Measurements from ENCODE around the gene TOMM40.

The TOMM40 gene

DNA sequence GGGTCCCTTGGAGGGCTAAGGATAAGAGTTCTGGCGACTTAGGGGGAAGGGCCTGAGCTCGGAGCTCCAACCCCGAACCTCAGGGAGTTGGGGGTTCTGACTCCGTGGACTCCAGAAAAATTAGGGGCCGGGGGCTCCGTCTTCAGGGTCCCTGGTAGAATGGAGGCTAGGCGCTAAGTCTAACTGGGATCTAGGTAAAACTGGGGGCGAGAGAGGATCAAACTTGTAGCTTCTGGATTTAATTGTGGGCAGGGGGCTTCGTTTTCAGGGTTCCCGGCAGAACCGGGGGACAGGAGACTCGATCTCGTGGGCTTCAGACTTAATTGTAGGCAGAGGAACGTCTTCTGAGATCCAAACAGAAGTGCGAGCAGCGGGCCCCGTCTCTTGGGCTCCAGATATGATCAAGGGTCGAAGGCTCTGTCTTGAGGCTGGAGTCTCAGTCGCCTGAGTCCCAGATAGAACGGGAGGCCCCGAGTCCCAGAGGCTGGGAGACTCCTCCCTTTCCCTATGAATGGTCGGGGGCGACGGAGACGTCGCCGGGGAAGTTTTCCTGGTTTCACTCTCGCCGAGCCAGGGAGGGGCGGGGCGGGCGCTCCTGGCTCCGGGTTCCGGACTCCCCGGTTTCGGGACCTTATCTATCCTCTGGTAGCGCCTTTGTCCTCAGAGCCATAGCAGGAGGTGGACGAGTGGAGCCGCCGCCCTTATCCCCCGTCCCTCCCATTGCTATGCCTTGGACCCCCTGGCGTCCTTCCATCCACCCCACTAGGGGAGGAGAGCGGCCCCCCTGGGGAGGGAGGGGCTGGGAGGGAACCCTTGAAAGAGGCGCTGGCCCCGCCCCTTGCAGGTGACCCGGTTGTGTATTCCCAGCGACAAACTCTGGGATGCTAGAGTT lies 43.7 kb upstream of the TOMM40 start:
- ChIA-PET CTCF (no interaction called here), POLR2A (interaction anchor here (1.2 to 2.8 kb wide), 3 partner anchors 43 to 170 kb away, joined by 3 to 19 read pairs (median 6); partner anchors contain the start of gene TOMM40)
- TF ChIP-seq FOXA1 (IDR thresholded peaks at IDR 0.05) (no peak), NFRKB (IDR thresholded peaks at IDR 0.05) (no peak), CTBP1 (IDR thresholded peaks at IDR 0.05; ENCODE audit: borderline replicate concordance) (no peak), ZNF384 (IDR thresholded peaks at IDR 0.05) (no peak), SUZ12 (IDR thresholded peaks at IDR 0.05) (no peak), ARNT (IDR thresholded peaks at IDR 0.05) (no peak), FOXK2 (IDR thresholded peaks at IDR 0.05) (no peak), LEF1 (IDR thresholded peaks at IDR 0.05; ENCODE audit: borderline replicate concordance) (no peak), FOXM1 (IDR thresholded peaks at IDR 0.05; ENCODE audit: borderline replicate concordance) (no peak), BHLHE40 (IDR thresholded peaks at IDR 0.05; ENCODE audit: borderline replicate concordance) (no peak), TARDBP (IDR thresholded peaks at IDR 0.05) (no peak), L3MBTL2 (conservative IDR thresholded peaks at IDR 0.05) (no peak)

DNA sequence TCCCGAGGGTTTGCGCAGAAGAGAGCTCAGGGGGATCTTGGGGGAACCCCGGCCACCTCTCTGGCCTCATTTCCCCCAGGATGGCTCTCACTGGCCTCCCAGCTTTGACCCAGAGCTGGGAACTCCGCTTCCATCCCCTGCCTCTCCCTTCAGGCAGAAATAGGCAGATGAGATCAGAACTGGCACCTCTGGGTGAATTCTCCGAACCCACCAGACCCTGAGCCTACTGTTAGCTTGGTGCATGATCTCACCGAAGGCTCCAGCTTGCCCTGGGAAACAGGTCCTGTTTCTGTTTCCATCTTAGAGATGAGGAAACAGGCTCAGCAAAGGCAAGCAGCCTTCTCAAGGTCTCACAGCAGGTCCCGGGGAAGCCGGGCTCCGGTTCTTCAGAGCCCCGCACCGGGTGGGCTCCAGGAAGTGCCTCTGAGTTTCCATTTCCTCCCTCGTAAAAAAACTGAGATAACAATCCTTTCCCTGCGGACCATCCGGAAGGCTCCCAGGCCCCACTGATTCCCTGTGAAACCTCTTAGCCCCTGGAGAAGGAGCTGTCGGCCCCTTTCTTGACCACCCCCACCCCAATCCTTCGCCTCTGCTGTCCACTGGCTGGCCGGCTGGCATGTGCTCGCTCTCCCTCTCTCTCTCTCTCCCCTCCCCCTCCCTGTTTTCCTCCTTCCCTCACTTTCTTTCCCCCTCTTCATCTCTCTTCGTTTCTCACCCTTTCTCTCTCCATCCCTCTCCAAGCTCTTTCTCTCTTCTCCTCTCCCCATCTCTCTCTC lies 42.8 kb upstream of the TOMM40 start:
- TF ChIP-seq L3MBTL2 (conservative IDR thresholded peaks at IDR 0.05) (peak; percentile 66; the same call in 1 of the 2 replicates), TARDBP (IDR thresholded peaks at IDR 0.05) (no peak)
- peak; percentile 35 for DNase-seq (ENCODE audit: extremely low spot score)
- ChIA-PET POLR2A (interaction anchor here (0.9 to 2.8 kb wide), 4 partner anchors 9 to 171 kb away, joined by 3 to 19 read pairs (median 4); partner anchors contain the start of gene TOMM40), CTCF (interaction anchor here (0.6 to 0.7 kb wide), 3 partner anchors 8 to 287 kb away, joined by 4 read pairs; no protein-coding TSS in a partner anchor)

More for the DNA sequence above, 43.7 kb upstream of the TOMM40 start:
- DNase-seq (ENCODE audit: extremely low spot score) = no peak

DNA sequence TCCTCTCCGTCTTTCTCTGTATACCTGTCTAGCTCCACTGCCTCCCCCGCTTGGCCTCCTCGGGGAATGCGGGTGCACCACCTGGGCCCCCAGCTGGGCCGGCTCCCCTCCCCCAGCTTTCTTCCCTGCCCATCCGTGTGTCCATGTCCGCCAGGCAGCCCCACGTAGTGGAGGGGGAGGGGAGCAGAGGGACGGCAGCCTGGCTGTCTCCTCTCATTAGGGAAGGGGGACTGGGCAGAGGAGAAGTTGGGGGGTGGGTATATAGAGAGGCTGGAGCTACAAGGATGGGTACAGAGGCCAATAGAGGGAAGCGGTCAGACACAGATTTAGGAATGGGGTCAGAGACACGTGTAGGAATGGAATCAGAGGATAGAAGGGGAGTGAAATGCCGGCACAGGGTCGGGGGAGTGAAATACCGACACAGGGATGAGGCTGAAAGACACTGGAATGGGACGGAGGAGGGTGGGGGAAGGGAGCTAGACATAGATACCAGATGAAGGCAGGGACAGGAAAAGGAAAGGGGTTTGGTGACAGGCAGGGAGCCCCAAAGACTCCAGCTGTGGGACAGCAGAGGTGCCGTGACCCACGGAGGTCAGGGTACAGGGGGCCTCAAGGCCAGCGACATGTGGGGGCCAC lies 42.1 kb upstream of the TOMM40 start:
- ChIA-PET POLR2A (interaction anchor here (0.8 to 2.8 kb wide), 5 partner anchors 9 to 172 kb away, joined by 3 to 19 read pairs (median 3); partner anchors contain the start of gene TOMM40), CTCF (interaction anchor here (0.6 to 0.9 kb wide), 5 partner anchors 9 to 287 kb away, joined by 3 to 4 read pairs (median 4); no protein-coding TSS in a partner anchor)
- no peak for DNase-seq (ENCODE audit: extremely low spot score)
- TF ChIP-seq BHLHE40 (IDR thresholded peaks at IDR 0.05; ENCODE audit: borderline replicate concordance) (no peak), FOXA1 (IDR thresholded peaks at IDR 0.05) (no peak), CTBP1 (IDR thresholded peaks at IDR 0.05; ENCODE audit: borderline replicate concordance) (no peak), FOXM1 (IDR thresholded peaks at IDR 0.05; ENCODE audit: borderline replicate concordance) (no peak), SUZ12 (IDR thresholded peaks at IDR 0.05) (no peak), L3MBTL2 (conservative IDR thresholded peaks at IDR 0.05) (no peak), LEF1 (IDR thresholded peaks at IDR 0.05; ENCODE audit: borderline replicate concordance) (no peak), NFRKB (IDR thresholded peaks at IDR 0.05) (no peak), HDGF (IDR thresholded peaks at IDR 0.05; ENCODE audit: borderline replicate concordance) (no peak), SP1 (IDR thresholded peaks at IDR 0.05) (no peak), ARNT (IDR thresholded peaks at IDR 0.05) (no peak), ELF4 (IDR thresholded peaks at IDR 0.05) (no peak), ZNF384 (IDR thresholded peaks at IDR 0.05) (no peak), FOXK2 (IDR thresholded peaks at IDR 0.05) (no peak), TARDBP (IDR thresholded peaks at IDR 0.05) (no peak)
- TF ChIP-seq, protein P1, sequence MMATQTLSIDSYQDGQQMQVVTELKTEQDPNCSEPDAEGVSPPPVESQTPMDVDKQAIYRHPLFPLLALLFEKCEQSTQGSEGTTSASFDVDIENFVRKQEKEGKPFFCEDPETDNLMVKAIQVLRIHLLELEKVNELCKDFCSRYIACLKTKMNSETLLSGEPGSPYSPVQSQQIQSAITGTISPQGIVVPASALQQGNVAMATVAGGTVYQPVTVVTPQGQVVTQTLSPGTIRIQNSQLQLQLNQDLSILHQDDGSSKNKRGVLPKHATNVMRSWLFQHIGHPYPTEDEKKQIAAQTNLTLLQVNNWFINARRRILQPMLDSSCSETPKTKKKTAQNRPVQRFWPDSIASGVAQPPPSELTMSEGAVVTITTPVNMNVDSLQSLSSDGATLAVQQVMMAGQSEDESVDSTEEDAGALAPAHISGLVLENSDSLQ (IDR thresholded peaks at IDR 0.05) = no peak

DNA sequence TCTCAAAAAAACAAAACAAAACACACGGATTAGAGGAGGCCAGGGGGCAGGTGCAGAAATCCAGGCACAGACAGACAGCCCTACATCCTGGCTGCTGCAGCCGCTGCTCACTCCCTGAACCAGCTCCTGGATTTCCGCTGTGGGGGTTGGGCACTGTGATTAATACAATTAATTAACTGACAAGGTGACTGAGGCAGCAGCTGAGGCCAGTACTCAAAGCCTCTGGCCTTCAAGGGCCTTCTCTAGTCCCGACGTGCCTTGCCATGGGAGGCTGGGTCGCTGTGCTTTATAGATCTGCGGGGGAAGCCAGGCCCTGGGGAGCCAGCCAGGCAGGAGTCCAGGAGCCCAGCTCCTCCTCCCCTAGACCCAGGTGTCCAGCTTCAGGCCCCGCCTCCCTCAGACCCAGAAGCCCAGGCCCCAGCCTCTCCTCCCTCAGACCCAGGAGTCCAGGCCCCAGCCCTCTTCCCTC lies 40.4 kb upstream of the TOMM40 start:
- no peak for DNase-seq (ENCODE audit: extremely low spot score)
- POLR2A ChIA-PET = no interaction called here
- no peak for TF ChIP-seq CTBP1 (IDR thresholded peaks at IDR 0.05; ENCODE audit: borderline replicate concordance)
- no peak for TF ChIP-seq BHLHE40 (IDR thresholded peaks at IDR 0.05; ENCODE audit: borderline replicate concordance)
- no peak for TF ChIP-seq FOXK2 (IDR thresholded peaks at IDR 0.05)
- TF ChIP-seq NFRKB (IDR thresholded peaks at IDR 0.05) = no peak
- TF ChIP-seq, protein P1 (IDR thresholded peaks at IDR 0.05) = no peak
- no peak for TF ChIP-seq FOXM1 (IDR thresholded peaks at IDR 0.05; ENCODE audit: borderline replicate concordance)
- TF ChIP-seq TARDBP (IDR thresholded peaks at IDR 0.05) = no peak
- no peak for TF ChIP-seq LEF1 (IDR thresholded peaks at IDR 0.05; ENCODE audit: borderline replicate concordance)
- CTCF ChIA-PET = no interaction called here

DNA sequence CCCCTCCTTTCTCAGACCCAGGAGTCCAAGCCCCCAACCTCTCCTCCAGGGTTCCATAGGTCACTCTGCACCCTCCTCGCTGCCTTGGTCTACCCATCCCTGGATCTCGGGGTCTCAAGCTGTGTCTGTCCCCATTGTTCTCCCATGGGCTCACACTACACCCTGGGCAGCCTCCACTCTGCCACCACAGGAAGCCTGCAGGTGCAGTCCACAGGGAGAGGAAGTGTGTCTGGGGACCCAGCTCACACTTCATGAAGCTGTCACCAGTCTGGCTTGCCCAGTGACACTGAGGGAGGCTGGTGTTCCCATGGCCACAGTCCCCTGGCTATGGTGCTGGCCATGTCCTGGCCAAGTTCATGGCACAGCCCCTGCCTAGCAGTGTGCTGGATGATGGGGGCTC lies 39.6 kb upstream of the TOMM40 start:
- POLR2A ChIA-PET = no interaction called here
- TF ChIP-seq ARNT (IDR thresholded peaks at IDR 0.05) = no peak
- TF ChIP-seq ELF4 (IDR thresholded peaks at IDR 0.05) = no peak
- no peak for DNase-seq (ENCODE audit: extremely low spot score)
- CTCF ChIA-PET = no interaction called here

DNA sequence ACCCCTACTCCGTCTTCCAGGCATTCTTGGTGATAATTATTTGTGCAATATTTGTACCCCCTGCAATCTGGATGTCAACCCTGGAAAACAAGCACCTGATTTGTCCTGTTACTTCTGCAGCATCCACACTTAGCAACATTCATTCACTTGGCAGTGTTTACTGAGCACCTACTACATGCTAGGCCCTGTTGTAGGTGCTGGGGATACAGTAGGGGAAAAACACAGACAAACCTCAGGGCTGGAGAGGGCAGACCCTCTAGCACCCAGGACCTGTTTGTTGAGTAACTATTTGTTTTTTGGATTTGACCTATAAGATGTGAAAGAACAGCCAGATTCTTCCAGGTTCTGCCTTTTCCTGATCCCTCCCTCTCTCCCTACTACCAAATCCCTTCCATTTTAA lies 35.4 kb upstream of the TOMM40 start:
- CTCF ChIA-PET = no interaction called here
- DNase-seq (ENCODE audit: extremely low spot score) = no peak
- TF ChIP-seq SP1 (IDR thresholded peaks at IDR 0.05) (no peak), SUZ12 (IDR thresholded peaks at IDR 0.05) (no peak), BHLHE40 (IDR thresholded peaks at IDR 0.05; ENCODE audit: borderline replicate concordance) (no peak), ZNF384 (IDR thresholded peaks at IDR 0.05) (no peak), ARNT (IDR thresholded peaks at IDR 0.05) (no peak), LEF1 (IDR thresholded peaks at IDR 0.05; ENCODE audit: borderline replicate concordance) (no peak), CTBP1 (IDR thresholded peaks at IDR 0.05; ENCODE audit: borderline replicate concordance) (no peak)
- POLR2A ChIA-PET = no interaction called here
